SK-N-SH (cell line): Measurements from ENCODE around the gene ZNF516. TPM values are rescaled to one million over a fixed set of nuclear protein-coding genes. Genes with fewer than 3 reads are reported as not detected.

Experiments used
- CTCF ChIA-PET: fragments of 300-600, 350-600 bp; formaldehyde crosslinking; extraction: SDS; loops from one replicate; lab custom pipeline; 2021; lab: Yijun Ruan, JAX
- POLR2A ChIA-PET: fragments of 350-600 bp; sonication (Branson Sonifier 250); formaldehyde crosslinking; extraction: SDS; loops from one replicate; lab custom pipeline; 2020; ENCODE audit warnings: antibody characterized with exemption, inconsistent platforms; lab: Yijun Ruan, JAX
- DNase-seq: peaks from one replicate; pipeline ENCODE4 v3.0.0; 2012
- H2AFZ ChIP-seq: fragments of 200-600 bp; sonication (generic); 2 replicates; pipeline ENCODE4 v1.8.1; 2016; ENCODE audit warnings: antibody characterized with exemption, mild to moderate bottlenecking, low read depth
- H3F3A ChIP-seq: fragments of 200-600 bp; sonication (generic); replicated peaks from 2 replicates; pipeline ENCODE3; 2016; ENCODE audit warnings: antibody characterized with exemption, mild to moderate bottlenecking; ENCODE audit not compliant: insufficient read depth
- H3K27ac ChIP-seq, 2 experiments: fragments of 200-500 bp in 1 of 2; fragments of 200-600 bp in 1 of 2; sonication (Bioruptor generic) in 1 of 2; sonication (generic), shearing (Covaris generic) in 1 of 2; 2 replicates each; pipeline versions ENCODE4 v1.5.1 to v1.6.1; 2014 to 2016; ENCODE audit warnings: low read depth in 2 of 2, inconsistent platforms in 1 of 2, low read length in 1 of 2, mild to moderate bottlenecking in 1 of 2, mixed read lengths in 1 of 2
- H3K27me3 ChIP-seq: fragments of 200-600 bp; sonication (generic), shearing (Covaris generic); 2 replicates; pipeline ENCODE4 v1.6.1; 2016; ENCODE audit warnings: mixed run types; ENCODE audit not compliant: insufficient read depth
- H3K36me3 ChIP-seq, 2 experiments: fragments of 200-500 bp in 1 of 2; fragments of 200-600 bp in 1 of 2; sonication (Bioruptor generic) in 1 of 2; sonication (generic) in 1 of 2; replicated peaks in 1 of 2; 2 replicates each; pipeline versions ENCODE3 to v1.5.1; 2014 to 2016; ENCODE audit warnings: low read length in 1 of 2, mild to moderate bottlenecking in 1 of 2; ENCODE audit not compliant: insufficient read depth in 2 of 2, control insufficient read depth in 1 of 2
- H3K4me1 ChIP-seq, 2 experiments: fragments of 200-500 bp in 1 of 2; fragments of 200-600 bp in 1 of 2; sonication (Bioruptor generic) in 1 of 2; sonication (generic), shearing (Covaris generic) in 1 of 2; 2 replicates each; pipeline versions ENCODE4 v1.5.1 to v1.6.1; 2014 to 2016; ENCODE audit warnings: low read depth in 1 of 2, low read length in 1 of 2, mixed run types in 1 of 2; ENCODE audit not compliant: insufficient read depth in 2 of 2, control insufficient read depth in 1 of 2
- H3K4me2 ChIP-seq: fragments of 200-600 bp; sonication (generic), shearing (Covaris generic); 2 replicates; pipeline ENCODE4 v1.6.1; 2017; ENCODE audit warnings: mixed run types
- H3K4me3 ChIP-seq, 2 experiments: fragments of 200-500 bp in 1 of 2; fragments of 200-600 bp in 1 of 2; sonication (Bioruptor generic) in 1 of 2; sonication (generic), shearing (Covaris generic) in 1 of 2; 2 replicates each; pipeline versions ENCODE4 v1.5.1 to v1.8.1; 2014 to 2016; ENCODE audit warnings: low read depth in 2 of 2, inconsistent platforms in 1 of 2, low read length in 1 of 2, mild to moderate bottlenecking in 1 of 2, mixed read lengths in 1 of 2, moderate library complexity in 1 of 2
- H3K79me2 ChIP-seq: fragments of 200-600 bp; sonication (generic); 2 replicates; pipeline ENCODE4 v1.8.1; 2017; ENCODE audit warnings: mild to moderate bottlenecking; ENCODE audit not compliant: insufficient read depth
- H3K9ac ChIP-seq: fragments of 200-600 bp; sonication (generic); 2 replicates; pipeline ENCODE4 v1.6.1; 2017; ENCODE audit warnings: mixed run types
- H3K9me2 ChIP-seq: fragments of 200-600 bp; sonication (generic); 2 replicates; pipeline ENCODE4 v1.6.1; 2017; ENCODE audit warnings: mixed run types
- H3K9me3 ChIP-seq: fragments of 200-600 bp; sonication (generic); 2 replicates; pipeline ENCODE4 v1.6.1; 2017; ENCODE audit warnings: mixed run types, mild to moderate bottlenecking, moderate library complexity
- H4K20me1 ChIP-seq: fragments of 200-600 bp; sonication (generic); 2 replicates; pipeline ENCODE4 v1.6.1; 2017; ENCODE audit warnings: mild to moderate bottlenecking, mixed run types; ENCODE audit not compliant: insufficient read depth
- CHD2 ChIP-seq: fragments of 150-350 bp; IDR thresholded peaks from 2 replicates; pipeline ENCODE4 v1.6.1; 2018; ENCODE audit warnings: low read length; ENCODE audit not compliant: partially characterized antibody
- CTCF ChIP-seq: fragments of 200-600 bp; sonication (generic); IDR thresholded peaks from 2 replicates; pipeline ENCODE4 v1.6.1; 2017; ENCODE audit warnings: antibody characterized with exemption, mild to moderate bottlenecking, moderate library complexity
- ELF1 ChIP-seq: IDR thresholded peaks from 2 replicates; pipeline ENCODE4 v1.4.0; 2012
- EP300 ChIP-seq, 2 experiments: IDR thresholded peaks; 2 replicates each; pipeline versions ENCODE4 v1.4.0 to v1.6.1; 2012; ENCODE audit warnings: borderline replicate concordance in 1 of 2, low read depth in 1 of 2, low read length in 1 of 2
- EZH2phosphoT487 ChIP-seq: fragments of 200-600 bp; sonication (generic); IDR thresholded peaks from 2 replicates; pipeline ENCODE4 v1.6.1; 2017; ENCODE audit warnings: low read depth, mixed run types, mild to moderate bottlenecking, antibody characterized with exemption, moderate library complexity, borderline replicate concordance
- FOSL2 ChIP-seq: IDR thresholded peaks from 2 replicates; pipeline ENCODE4 v1.4.0; 2012; ENCODE audit warnings: low read depth, mild to moderate bottlenecking, moderate library complexity, borderline replicate concordance
- FOXJ3 ChIP-seq: sonication (generic); formaldehyde crosslinking; IDR thresholded peaks from 2 replicates; pipeline ENCODE4 v1.5.1; 2020; ENCODE audit warnings: mild to moderate bottlenecking, missing genetic modification reagents
- GATA2 ChIP-seq: sonication (generic); formaldehyde crosslinking; IDR thresholded peaks from 2 replicates; pipeline ENCODE4 v1.5.0; 2020; ENCODE audit warnings: mild to moderate bottlenecking, missing genetic modification reagents
- RCOR1 ChIP-seq: fragments of 150-350 bp; IDR thresholded peaks from 2 replicates; pipeline ENCODE4 v1.6.1; 2017; ENCODE audit warnings: antibody characterized with exemption, low read length
- REST ChIP-seq: IDR thresholded peaks from 2 replicates; pipeline ENCODE4 v1.6.1; 2012; ENCODE audit warnings: mild to moderate bottlenecking, low read depth, low read length, moderate library complexity
- RFX5 ChIP-seq: IDR thresholded peaks from 2 replicates; pipeline ENCODE4 v1.6.1; 2012; ENCODE audit warnings: mild to moderate bottlenecking, improper control_type of control experiment, low read length
- RXRA ChIP-seq: IDR thresholded peaks from 2 replicates; pipeline ENCODE4 v1.4.0; 2012; ENCODE audit warnings: low read depth, mild to moderate bottlenecking, borderline replicate concordance
- TAF1 ChIP-seq: IDR thresholded peaks from 2 replicates; pipeline ENCODE4 v1.6.1; 2012; ENCODE audit warnings: low read depth, mild to moderate bottlenecking, low read length, moderate library complexity, borderline replicate concordance
- TCF12 ChIP-seq: IDR thresholded peaks from 2 replicates; pipeline ENCODE4 v1.4.0; 2012
- USF1 ChIP-seq: IDR thresholded peaks from 2 replicates; pipeline ENCODE4 v1.4.0; 2012; ENCODE audit warnings: low read depth, borderline replicate concordance
- YY1 ChIP-seq: IDR thresholded peaks from 2 replicates; pipeline ENCODE4 v1.4.0; 2012; ENCODE audit warnings: low read depth, mild to moderate bottlenecking
- WGBS: methylation state at CpG from one replicate; pipeline ENCODE4 v1.1.6; 2017; ENCODE audit warnings: low lambda C conversion rate; 5-methylcytosine and 5-hydroxymethylcytosine counted together
- polyA plus RNA-seq, 3 experiments: library from polyadenylated mRNA; depleted of rRNA; stranded (reverse); fragments of >200 nt; gene quantifications; 2 replicates each; pipeline ENCODE4 v1.2.3, GENCODE V29; 2012

Gene ZNF516
- polyA plus RNA-seq (2012; rRNA removed): 3.4 and 4.4 TPM in 2 replicates
- 2.8 and 2.9 TPM in 2 replicates for polyA plus RNA-seq (2012; cell fraction: cytosol; rRNA removed)
- 10.3 and 10.8 TPM in 2 replicates for polyA plus RNA-seq (2012; cell fraction: nucleus; rRNA removed)

- POLR2A ChIA-PET: interaction anchor here (1.1 kb wide), 1 partner anchor 30 kb away, joined by 4 read pairs; no protein-coding TSS in a partner anchor
- H3K9ac ChIP-seq: peak within 1 kb of the TSS; percentile 53; the same call in 1 of the 2 replicates
- no peaks in the 10 kb centered on the region for H3K9me3 ChIP-seq
- peak within 1 kb of the TSS; percentile 70 to 92 for H3K27ac ChIP-seq
- peak within 1 kb of the TSS; percentile 80; the same call in 1 of the 2 replicates for H2AFZ ChIP-seq
- TF ChIP-seq YY1: no peak
- TF ChIP-seq EP300 (IDR thresholded peaks at IDR 0.05; ENCODE audit: borderline replicate concordance in 1 of 2, low read depth in 1 of 2, low read length in 1 of 2): no peak
- no peak for TF ChIP-seq GATA2 (CRISPR knock-in tag)
- TF ChIP-seq CTCF: no peak
- no peak for TF ChIP-seq EZH2phosphoT487
- TF ChIP-seq RFX5: no peak
- no peak for TF ChIP-seq TAF1
- TF ChIP-seq TCF12: no peak
- no peak for TF ChIP-seq CHD2
- no peak for TF ChIP-seq RXRA
- no peak for TF ChIP-seq FOXJ3
- no peak for TF ChIP-seq REST
- TF ChIP-seq ELF1: no peak
- no peak for TF ChIP-seq USF1
- no peak for TF ChIP-seq RCOR1
- no peak for TF ChIP-seq FOSL2
- H3K36me3 ChIP-seq: no peaks in the 10 kb centered on the region
- no peaks in the 10 kb centered on the region; the same call in 1 of the 2 replicates for H3K27me3 ChIP-seq
- WGBS: 0% methylated on average over 3 of the region's 64 CpGs
- peak within 1 kb of the TSS; percentile 98 for H3K4me2 ChIP-seq
- DNase-seq: peak; percentile 61
- H3K4me3 ChIP-seq: peak within 1 kb of the TSS; percentile 62 to 81
- peaks cover 6% of the 10 kb centered on the region; the same call in 1 of the 2 replicates for H3K79me2 ChIP-seq
- CTCF ChIA-PET: no interaction called here
- H3K4me1 ChIP-seq: peaks cover 0 to 14% of the 10 kb centered on the region in 2 experiments; a peak in 2 of 4 replicates
- peaks cover 16% of the 10 kb centered on the region for H3F3A ChIP-seq
- no peaks in the 10 kb centered on the region; the same call in 1 of the 2 replicates for H4K20me1 ChIP-seq
- no peaks in the 10 kb centered on the region for H3K9me2 ChIP-seq
These were observed at the start of gene ZNF516 for GRCh38 chr18:76495006-76495370. Gene ZNF516 (minus strand): TSS chr18:76495242. CDS start chr18:76443054, 52,188 bp downstream.
